Bronchial epithelial cell (primary cell): ENCODE results near the gene FGGY. TPM values are rescaled to one million over a fixed set of nuclear protein-coding genes. Genes with fewer than 3 reads are reported as not detected.
A peak's percentile ranks its signal among the peaks of the same experiment; 100 is the strongest.
"Not testable (repeated sequence)": the region's sequence is repeated elsewhere in the genome, so short reads cannot be mapped to it uniquely, and the experiment has no call there.

Source experiments
- DNase-seq: peaks from one replicate; pipeline ENCODE4 v3.0.0-alpha.2; 2010; ENCODE audit warnings: low read depth
- FAIRE-seq: peaks from 2 replicates; lab custom pipeline; 2011; peaks lifted over from hg19 to GRCh38; lab: Jason Lieb, UNC
- H3K27me3 ChIP-seq: 2 replicates; pipeline ENCODE4 v1.5.1; 2011; ENCODE audit warnings: low read length; ENCODE audit not compliant: control insufficient read depth, insufficient read depth
- H3K36me3 ChIP-seq: 2 replicates; pipeline ENCODE4 v1.5.1; 2011; ENCODE audit warnings: low read length; ENCODE audit not compliant: control insufficient read depth, insufficient read depth
- H3K4me3 ChIP-seq: 2 replicates; pipeline ENCODE4 v1.5.1; 2011; ENCODE audit warnings: mild to moderate bottlenecking, low read depth, low read length, control low read depth
- CTCF ChIP-seq: IDR thresholded peaks from 2 replicates; pipeline ENCODE4 v1.5.1; 2011; ENCODE audit warnings: mild to moderate bottlenecking, moderate library complexity, low read length, control low read depth, inconsistent platforms; ENCODE audit not compliant: insufficient read depth, severe bottlenecking
- total RNA-seq: library from RNA; depleted of rRNA; stranded (reverse); fragments of >200 nt; gene quantifications from 2 replicates; pipeline ENCODE4 v1.2.1, GENCODE V29; 2014

FGGY gene
- total RNA-seq, 1 donor from 2014 or later: 20.0 TPM

GRCh38 chr1:59352065-59352464 is 55.2 kb downstream of the FGGY start:
- no peaks in the 10 kb centered on the region for H3K36me3 ChIP-seq
- H3K27me3 ChIP-seq: no peaks in the 10 kb centered on the region
- TF ChIP-seq CTCF: no peak
- H3K4me3 ChIP-seq: no peak overlapping the region
- DNase-seq (no peak), FAIRE-seq (no peak)

- no peak for DNase-seq
- no peaks in the 10 kb centered on the region for H3K36me3 ChIP-seq
- no peak for FAIRE-seq
- no peak overlapping the region for H3K4me3 ChIP-seq
- TF ChIP-seq CTCF: no peak
- no peaks in the 10 kb centered on the region for H3K27me3 ChIP-seq
These were observed 56.6 kb downstream of the FGGY start for GRCh38 chr1:59353453-59353852.

DNA sequence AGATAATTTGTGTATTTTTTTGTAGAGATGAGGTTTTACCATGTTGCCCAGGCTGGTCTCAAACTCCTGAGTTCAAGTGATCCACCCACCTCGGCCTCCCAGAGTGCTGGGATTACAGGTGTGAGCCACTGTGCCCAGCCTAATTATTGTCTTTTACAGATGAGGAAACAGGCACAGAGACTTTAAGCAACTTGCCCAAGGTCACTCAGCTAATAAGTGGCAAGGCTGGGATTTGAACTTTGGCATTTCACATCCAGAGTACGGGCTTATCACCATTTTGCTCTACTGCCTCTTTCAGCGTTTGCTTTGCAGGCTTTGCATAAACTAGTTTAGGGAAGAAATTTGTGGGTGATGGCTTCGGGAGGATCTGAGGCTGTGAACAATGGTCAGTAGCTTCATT is 57.3 kb downstream of the FGGY start:
- not testable (repeated sequence) for DNase-seq, H3K36me3 ChIP-seq, FAIRE-seq, H3K4me3 ChIP-seq, H3K27me3 ChIP-seq

DNA sequence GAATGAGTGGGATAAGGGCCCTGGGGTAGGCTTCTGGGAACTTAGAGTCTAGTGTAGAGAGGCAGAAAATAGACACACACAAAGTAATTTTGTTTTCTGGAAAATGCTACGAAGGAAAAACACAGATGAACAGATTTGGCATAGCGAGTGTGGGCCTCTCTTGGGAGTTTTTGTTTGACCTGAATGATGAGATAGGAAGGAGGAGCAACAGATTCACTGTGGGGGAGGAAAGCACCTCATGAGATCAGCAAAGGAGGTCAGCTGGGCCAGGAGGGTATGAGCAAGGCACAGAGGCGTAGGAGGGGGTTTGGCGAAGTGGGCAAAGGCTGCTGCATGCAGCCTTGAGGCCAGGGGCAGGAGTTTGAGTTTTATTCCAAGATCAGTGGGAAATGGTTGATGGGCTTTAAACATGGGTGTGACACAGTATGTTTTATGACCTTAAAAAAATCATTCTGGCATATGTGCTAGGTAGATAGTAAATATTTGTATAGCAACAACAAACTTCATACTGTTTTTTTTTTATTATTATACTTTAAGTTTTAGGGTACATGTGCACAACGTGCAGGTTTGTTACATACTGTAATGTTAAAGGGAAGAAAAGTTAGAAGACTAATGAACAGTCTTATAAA is 57.9 kb downstream of the FGGY start:
- peak; percentile 43 for FAIRE-seq
- no peak for DNase-seq
- H3K4me3 ChIP-seq: no peak overlapping the region
- no peak for TF ChIP-seq CTCF
- no peaks in the 10 kb centered on the region for H3K36me3 ChIP-seq
- no peaks in the 10 kb centered on the region for H3K27me3 ChIP-seq

- Histone ChIP-seq H3K36me3 (no peaks in the 10 kb centered on the region), H3K27me3 (no peaks in the 10 kb centered on the region), H3K4me3 (no peak overlapping the region)
- no peak for TF ChIP-seq CTCF
- DNase-seq (no peak), FAIRE-seq (no peak)
These were observed 58.5 kb downstream of the FGGY start for GRCh38 chr1:59355361-59355760.

DNA sequence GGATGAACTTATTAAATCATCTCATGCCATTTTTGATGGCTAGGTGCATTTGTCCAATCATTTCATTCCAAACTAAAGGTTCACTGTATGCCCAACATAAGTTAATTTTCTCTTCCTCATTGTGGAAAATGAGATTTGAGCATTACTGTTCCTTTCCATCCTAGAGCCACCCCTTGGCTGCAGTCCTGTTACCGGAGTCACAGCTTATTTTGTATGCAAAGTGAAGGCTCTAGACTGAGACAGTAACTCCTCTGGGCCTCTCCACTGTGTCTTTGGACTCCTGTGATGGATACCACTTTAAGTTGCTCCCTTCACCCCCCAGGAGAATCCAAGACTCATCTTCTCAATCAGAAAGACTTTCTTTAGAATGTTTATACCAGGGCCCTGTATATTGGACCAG is 59.7 kb downstream of the FGGY start:
- DNase-seq: no peak
- no peak for TF ChIP-seq CTCF
- Histone ChIP-seq H3K4me3 (no peak overlapping the region), H3K36me3 (no peaks in the 10 kb centered on the region), H3K27me3 (no peaks in the 10 kb centered on the region)
- FAIRE-seq: no peak
